ENCODE measurements around the gene SNUPN.
A peak's percentile ranks its signal among the peaks of the same experiment; 100 is the strongest.

SNUPN gene

DNA sequence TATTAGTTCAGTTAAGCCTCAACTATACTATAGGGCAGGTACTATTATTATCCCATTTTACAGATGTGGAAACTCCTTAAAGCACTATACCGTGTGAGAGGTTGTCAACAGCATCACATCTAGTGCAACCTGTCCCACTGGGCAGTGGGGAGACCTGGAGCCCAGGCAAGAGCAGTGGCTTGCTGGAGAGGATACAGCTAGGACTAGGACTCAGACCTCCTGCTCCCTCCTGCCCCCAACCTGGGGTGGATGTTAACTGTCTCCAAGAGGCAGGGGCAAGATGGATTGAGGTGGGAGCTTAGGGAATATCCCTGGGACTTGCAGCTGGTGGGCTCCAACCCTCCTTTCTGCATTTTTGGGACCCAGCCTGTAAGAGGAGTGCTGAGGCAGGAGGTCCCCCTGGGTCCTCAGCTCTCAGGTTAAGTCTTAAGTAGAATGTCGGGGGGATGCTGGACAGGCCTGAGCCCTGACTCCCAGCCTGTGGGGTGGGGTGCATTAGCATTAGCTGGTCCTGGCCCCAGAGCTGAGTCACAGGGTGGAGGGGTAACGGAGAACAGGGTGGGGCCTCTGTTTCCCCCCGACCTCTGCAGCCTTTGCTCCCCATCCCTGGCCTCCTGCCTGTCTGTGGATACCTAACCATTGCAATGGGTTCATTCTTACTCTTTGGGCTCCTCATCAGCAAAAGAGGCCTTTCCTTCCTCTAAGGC is 28.8 kb upstream of the SNUPN start:
- no peak for DNase-seq (ENCODE audit: low spot score)

DNA sequence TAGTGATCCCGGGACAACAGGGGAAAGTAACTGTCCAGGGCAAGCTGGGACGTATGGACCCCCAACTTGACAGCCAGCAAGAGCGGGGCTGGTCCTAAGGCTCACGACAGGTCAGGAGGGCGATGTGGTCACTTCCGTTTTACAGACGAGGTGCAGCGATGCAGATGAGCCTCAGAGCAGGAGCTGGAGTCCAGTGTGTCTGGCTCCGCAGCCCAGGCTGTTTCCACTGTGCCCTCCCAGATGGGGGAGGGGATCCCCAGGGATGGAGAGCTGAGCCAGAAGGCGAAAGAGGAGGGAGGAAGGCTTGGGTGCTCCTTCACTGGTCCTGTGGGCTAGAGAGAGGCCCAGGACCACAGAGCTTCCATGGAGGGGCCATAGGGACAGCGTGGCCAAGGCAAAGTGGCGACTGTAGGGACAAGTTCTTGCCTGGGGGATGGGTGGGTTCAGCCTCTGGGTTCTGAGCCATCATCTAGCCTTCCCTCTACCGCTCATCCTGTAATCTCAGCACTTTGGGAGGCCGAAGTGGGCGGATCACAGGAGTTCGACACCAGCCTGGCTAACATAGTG is 27.9 kb upstream of the SNUPN start:
- DNase-seq (ENCODE audit: low spot score): no peak

DNA sequence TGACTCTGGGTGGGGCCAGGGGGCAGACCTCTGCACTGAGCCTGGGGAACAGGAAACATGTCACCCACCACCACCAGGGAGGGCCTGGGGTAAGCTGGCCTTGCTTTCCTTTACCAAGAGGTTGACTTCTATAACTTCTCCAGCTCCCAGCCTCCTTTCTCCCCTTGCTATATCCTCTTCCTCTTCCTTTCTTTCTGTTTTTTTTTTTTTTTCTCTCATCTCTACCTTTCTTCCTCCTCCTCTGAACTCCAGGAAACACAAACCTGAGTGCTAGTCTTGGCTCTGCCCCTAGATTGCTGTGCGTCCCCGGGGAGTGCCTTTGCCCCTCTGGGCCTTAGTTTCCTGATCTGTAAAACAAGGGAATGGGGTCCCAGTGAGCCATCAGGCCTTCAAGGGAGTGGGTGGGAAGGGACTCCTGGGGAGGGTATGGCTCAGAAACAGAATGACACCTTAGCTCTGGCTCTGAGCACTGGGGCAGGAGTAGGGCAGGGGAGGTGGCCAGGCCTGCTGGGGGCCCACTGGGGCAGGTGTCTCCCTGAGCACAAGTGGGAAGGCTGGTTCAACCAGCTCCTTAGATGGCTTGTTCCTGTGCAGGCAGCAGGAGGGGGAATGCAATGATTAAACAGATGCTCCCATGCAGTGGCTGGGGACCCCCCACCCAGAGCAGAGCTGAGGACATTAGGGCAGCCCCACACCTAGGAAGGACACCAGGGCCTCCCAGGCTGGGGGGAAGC is 26.5 kb upstream of the SNUPN start:
- no peak for DNase-seq (ENCODE audit: low spot score)

DNA sequence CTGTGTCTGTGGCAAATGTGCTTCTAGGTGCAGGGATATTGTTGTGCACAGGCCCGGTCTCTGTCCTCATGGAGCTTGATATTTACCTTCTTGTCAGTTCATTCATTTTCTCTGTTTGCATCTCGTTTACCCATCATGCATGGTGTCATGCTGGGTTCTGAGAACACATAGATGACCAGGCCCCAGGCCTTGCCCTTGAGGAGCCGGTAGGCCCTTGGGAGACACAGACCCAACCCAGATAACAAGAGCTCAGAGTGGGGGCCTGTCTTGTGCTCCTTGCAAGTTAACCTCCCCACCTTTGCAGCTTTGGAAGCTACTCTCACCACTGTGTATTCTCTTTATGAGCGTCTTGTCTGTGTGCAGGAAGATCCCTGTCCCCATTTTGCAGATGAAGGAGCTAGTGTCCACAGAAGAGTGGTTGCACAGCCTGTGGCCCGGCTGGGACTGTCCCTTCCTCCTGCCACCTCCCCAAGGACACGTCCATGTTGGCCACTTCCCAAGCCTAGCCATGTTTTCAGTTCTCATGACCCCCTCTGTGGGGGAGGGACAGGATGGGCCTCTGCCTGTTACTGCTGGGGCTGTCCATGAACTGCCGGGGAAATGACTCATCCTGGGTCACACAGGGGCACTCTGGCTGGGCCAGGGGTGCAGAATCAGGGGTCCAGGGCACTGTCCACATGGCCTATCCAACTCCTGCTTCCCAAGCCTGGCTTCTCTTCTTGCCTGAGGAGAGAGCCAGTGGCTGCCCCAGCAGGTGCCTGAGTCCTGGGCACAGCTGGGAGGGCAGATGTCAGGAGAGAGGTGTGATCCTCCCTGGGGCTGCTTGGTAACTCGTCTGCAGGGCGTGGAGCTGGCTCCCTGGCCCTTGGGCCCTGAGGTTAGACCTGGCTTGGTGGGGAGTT is 25.6 kb upstream of the SNUPN start:
- DNase-seq (ENCODE audit: low spot score): peak; percentile 68

DNA sequence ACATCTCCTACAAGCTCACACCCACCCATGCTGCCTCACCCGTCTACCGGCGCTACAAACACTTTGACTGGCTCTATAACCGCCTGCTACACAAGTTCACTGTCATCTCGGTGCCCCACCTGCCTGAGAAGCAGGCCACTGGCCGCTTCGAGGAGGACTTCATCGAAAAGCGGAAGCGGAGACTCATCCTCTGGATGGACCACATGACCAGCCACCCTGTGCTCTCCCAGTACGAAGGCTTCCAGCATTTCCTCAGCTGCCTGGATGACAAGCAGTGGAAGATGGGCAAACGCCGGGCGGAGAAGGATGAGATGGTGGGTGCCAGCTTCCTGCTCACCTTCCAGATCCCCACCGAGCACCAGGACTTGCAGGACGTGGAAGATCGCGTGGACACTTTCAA is 24.3 kb upstream of the SNUPN start:
- DNase-seq (ENCODE audit: low spot score): no peak

DNA sequence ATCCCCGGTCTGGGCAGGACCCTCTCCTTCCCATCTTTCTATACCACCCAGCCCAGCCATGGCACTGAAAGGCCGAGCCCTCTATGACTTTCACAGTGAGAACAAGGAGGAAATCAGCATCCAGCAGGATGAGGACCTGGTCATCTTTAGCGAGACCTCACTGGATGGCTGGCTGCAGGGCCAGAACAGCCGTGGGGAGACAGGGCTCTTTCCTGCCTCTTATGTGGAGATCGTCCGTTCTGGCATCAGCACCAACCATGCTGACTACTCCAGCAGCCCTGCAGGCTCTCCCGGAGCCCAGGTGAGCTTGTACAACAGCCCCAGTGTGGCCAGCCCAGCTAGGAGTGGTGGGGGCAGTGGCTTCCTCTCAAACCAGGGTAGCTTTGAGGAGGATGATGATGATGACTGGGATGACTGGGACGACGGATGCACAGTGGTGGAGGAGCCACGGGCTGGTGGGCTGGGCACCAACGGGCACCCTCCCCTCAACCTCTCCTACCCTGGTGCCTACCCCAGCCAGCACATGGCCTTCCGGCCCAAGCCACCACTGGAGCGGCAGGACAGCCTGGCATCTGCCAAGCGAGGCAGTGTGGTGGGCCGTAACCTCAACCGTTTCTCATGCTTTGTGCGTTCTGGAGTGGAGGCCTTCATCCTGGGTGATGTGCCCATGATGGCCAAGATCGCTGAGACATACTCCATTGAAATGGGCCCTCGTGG is 23.7 kb upstream of the SNUPN start:
- no peak for DNase-seq (ENCODE audit: low spot score)

DNA sequence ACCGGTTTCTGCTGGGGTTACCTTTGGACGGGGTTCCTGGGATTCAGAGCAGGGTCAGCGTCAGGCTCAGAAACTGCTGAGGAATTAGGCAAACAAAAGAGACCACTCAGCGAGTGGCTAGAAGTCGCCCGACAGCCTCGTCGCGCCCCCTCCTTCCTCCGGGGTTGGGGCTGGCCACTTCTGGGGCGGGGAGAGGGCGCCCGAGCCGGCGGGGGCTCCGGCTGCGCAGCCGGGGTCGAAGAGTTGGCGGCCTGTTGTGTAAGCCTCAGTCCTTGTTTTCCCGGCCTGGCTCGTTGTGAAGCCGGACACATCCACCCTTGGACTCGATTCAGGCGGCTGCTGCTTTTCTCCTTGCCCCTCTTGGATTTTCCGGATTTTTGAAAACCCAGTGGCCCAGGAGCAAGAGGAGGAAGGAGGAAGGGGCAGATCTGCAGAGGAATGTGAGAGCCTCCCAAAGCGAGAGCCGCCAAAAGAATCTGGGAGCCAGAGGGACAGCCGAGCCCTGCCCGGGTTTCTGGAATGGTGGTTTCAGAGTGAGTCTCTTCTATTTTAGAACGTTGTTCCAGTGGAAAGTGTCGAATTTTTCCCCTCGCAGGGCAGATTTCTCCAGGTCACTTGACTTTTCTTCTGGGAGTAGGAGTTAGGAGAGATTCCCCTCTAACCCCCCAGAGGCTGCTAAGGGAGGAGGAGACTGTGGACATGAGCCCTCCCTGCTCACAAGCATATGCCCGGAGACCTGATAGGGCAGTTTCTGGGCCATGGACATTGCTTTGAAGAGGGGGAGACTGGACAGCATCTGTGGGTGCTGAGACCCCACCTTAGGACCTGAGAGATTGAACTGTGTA is 22.9 kb upstream of the SNUPN start:
- peak; percentile 38 for DNase-seq (ENCODE audit: low spot score)

DNA sequence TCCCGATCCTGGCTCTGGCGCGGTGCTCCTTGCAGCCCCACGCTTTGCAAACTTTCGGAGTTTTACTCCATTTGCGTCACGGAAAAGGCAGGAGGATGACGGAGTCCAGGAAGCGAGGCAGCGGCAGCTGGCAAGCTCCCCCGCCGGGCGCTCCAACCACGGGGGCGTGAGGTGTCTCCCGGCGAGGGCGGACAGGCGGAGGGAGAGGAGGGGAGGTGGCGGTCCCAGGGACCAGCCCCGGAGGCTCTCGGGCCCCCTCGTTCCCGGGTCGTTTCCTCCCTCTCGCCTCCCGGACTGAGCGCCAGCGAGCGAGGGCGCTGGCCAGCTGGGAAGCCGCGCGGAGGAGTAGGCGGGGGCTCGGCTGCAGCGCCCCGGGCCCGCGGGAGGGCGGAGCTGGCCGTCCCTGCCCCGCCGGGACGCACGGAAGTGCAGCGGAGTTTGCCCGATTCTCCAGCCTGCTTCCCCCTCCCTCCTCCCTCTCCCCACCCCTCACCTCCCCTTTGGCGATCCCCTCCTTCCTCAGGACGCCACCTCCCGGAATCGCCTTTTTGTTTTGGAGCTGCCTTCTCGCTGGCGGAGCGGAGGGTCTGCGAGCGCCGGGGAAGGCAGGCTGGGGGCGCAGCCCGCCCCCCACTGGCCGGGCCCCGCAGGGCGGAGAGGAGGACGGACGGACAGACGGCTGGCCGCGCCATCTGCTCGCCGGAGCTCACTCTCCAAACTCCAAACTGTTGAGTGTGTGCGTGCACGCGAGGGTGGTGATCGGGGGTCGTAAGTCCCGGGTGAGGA is 22.0 kb upstream of the SNUPN start, which contains the start of gene SNX33:
SNX33 (plus strand) TSS at position 543 of the 786 bp plus-strand sequence. CDS start 1,191 bp downstream, outside the sequence.
- DNase-seq (ENCODE audit: low spot score): peak; percentile 76

DNA sequence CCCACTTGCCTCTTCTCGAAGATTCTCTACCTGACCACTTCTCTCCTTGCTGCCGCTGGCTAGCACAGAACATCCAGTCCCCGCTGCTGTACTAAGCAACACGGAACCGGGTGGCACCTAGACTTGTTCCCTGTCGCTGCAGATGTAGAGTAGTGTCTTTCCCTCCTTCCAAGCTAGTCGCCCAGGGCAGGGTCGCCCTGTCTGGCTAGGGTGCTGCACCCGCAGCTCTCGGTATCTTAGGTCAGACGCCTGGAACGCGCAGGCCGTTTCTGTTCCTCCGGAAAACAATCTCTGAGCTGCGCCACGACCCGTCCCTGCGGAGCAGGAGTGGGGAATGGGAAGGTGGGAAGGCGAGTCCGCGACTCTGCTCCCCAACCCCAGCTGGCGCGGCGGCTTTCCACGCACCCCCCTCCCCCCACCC is 21.4 kb upstream of the SNUPN start:
- DNase-seq (ENCODE audit: low spot score): no peak

DNA sequence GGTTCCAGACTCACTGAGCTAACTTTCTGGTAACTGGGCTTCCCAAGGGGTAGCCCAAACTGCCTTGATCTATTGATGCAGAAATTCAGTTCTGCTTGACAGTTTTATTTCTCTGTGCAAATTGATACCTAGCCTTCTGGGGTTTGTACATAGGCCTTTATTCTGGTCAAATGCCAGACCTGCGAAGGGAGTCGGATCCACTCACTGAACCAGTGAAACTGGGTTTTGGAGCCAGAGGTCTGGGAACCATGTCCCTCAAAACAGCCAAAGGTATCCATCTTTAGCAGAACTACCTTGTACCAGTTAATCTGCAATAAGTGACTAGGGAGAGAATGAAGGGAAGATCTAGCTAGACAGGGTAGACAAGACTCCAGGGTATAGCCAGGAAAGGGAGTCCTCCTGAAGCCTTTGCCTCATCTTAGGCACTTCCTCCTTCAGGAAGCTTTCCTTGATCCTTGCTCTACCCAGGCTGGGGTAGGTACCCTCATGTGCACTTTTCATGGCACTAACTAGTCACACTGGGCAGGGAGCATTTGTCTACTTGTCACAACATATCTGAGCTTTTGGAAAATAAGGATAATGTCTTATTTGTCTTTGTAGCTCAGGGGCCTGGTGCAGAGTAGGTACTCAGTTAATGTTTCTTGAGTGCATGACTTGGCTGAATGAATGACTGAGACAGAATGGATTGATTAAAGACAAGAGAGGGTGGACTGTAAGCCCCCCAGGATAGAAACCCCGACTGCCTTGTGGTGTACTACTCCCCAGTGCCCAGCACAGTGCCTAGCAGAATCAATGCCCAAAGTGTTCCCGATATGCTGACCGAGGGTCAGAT is 20.8 kb upstream of the SNUPN start:
- no peak for DNase-seq (ENCODE audit: low spot score)

DNA sequence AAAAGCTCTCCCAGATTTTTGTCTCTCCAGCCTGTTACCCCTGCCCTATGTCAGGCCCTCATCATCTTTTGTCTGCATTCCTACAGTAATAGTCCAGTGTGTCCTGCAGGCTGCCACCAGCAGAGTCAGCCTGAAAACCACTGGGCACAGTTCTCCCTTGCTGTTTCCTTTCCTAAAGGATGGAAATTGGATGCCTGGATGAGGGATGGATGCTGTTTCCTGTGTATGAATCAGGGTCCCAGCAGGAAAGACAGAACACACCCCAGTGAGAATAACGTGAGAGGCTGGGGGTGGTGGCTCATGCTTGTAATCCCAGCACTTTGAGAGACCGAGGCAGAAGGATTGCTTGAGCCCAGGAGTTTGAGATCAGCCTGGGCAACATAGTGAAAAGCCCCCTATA is 18.9 kb upstream of the SNUPN start:
- DNase-seq (ENCODE audit: low spot score): peak; percentile 35

DNA sequence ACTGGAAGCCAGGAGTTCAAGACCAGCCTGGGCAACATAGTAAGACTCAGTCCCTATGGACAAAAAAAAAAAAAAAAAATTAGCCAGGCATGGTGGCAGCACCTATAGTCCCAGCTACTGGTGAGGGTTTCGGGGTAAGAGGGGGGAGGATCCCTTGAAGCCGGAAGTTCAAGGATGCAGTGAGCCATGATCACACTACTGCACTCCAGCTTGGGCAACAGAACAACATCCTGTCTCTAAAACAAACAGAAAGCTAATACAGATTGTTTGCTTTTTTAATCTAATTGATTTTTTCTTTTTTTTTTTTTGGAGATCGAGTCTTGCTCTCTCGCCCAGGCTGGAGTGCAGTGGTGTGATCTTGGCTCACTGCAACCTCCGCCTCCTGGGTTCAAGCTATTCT is 16.1 kb upstream of the SNUPN start:
- DNase-seq (ENCODE audit: low spot score): no peak

DNA sequence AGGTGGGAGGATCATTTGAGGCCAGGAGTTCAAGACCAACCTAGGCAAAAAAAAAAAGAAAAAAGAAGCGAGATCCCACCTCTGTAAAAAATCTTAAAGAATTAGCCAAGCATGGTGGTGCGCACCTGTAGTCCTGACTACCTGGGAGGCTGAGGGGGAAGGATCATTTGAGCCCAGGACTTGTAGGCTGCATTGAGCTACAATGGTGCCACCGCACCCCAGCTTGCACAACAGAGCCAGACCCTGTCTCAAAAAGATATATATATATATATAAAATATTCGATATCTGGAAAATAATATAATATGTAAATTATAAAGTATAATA is 15.6 kb upstream of the SNUPN start:
- DNase-seq (ENCODE audit: low spot score): no peak

DNA sequence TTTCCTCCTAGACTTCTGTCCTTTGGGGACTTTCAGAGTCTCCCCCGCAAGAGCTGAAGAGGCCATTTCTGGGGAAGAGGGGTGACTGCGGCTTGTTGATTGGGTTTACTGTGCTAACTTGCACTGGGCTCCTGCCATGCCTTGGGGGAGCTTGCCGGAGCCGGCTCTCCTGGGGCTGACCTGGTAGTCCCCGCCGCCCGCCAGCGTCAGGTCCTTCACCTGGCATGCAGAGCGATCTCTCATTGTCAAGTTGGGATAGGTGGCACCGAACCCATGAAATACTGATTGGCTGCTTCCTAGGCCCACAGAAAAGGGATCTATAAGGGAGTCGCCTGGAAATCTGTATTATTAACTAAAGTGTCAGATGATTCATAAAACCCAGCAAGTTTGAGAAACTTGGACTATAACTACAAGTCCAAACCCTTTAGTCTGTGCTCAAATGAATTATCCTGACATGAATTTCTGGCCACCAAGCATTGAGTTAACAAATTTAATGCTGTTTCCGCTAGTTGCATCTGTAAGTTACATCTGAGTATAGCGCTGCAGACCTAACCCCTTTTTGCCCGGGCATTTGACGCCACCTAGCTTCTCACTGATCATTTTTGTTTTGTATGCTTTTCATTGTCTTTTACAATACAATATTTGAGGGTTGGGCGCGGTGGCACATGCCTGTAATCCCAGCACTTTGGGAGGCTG is 15.1 kb upstream of the SNUPN start:
- DNase-seq (ENCODE audit: low spot score): peak; percentile 38

DNA sequence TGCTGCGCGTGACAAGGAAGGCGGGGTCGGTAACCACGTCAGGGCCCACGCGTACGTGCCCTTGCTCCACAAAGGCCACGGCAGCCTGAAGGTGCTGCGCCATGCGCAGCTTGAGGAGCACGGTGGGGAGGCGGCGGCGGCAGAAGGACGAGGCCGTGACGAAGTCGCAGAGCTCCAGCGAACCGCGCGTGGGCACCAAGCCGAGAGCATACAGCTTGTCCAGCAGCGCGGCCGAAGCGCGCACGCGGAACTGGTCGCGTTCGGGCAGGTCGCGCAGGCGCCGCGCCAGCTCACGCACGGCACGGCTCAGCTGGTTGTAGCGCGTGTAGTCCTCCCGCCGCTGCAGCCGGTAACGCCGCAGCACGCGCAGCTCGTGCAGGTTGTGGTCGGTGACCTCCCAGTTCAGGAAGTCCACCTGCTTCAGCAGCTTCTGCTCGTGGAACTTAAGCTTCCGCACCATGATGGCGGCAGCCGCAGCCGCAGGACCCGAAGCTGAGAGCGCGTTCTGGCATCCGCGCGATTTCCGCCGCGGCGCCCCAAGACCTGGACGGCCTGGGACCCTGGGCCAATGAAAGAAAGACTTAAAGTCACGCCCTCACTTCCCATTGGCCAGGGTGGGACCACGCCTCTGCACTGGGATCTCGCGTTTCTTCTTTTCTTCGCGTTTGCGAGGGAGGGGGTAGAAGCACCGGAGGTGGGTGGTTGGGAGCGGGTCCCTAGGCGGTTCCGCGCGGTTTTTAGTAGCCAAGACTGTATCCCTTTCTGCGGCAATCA is 14.4 kb upstream of the SNUPN start, which contains the start of gene IMP3:
IMP3 (minus strand) TSS at position 516 of the 774 bp plus-strand sequence; CDS start at position 460, 56 bp downstream.
- peak; percentile 96 for DNase-seq (ENCODE audit: low spot score)

DNA sequence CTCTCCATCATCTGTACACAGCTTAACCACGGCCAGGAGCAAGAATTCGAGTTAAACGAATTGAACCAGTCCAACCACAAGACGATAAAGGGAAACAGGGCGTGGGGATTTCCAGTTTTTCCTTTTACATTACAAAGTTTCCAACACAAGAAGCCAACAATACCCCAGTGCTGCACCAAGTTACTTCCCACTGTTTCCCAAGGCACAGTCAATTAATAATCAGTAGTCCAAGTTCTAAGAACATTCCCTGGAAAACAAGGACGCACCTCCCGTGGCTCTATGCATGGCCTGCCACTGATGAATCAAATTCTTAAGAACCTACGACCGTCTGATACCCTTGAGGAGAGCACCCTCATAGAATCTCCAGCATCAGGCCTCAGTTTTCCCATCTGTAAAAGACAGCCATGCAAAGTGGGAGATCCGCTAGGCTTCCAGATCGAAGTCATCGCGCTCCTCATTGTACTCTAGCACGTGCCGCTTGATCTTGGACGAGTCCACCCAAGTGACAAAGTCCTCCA is 13.7 kb upstream of the SNUPN start:
- DNase-seq (ENCODE audit: low spot score): no peak
